GM18526 (cell line): Measurements from ENCODE around the gene LCN1.
"Not testable (repeated sequence)": the region's sequence is repeated elsewhere in the genome, so short reads cannot be mapped to it uniquely, and the experiment has no call there.

Source experiments
- POLR2A ChIP-seq: IDR thresholded peaks from 3 replicates; pipeline ENCODE4 v1.6.1; 2011; ENCODE audit not compliant: insufficient read length; ENCODE audit errors: extremely low read depth

Gene LCN1

GRCh38 chr9:135545646-135546176 is 24.5 kb downstream of the LCN1 start, which contains the start of gene OBP2A:
OBP2A (plus strand) TSS chr9:135546126; CDS start chr9:135546181, 55 bp downstream.
- not testable (repeated sequence) for TF ChIP-seq POLR2A

- no peak for TF ChIP-seq POLR2A
Measured at GRCh38 chr9:135547756-135548736, 26.8 kb downstream of the LCN1 start.

GRCh38 chr9:135550344-135550918 is 29.2 kb downstream of the LCN1 start:
- TF ChIP-seq POLR2A: no peak

DNA sequence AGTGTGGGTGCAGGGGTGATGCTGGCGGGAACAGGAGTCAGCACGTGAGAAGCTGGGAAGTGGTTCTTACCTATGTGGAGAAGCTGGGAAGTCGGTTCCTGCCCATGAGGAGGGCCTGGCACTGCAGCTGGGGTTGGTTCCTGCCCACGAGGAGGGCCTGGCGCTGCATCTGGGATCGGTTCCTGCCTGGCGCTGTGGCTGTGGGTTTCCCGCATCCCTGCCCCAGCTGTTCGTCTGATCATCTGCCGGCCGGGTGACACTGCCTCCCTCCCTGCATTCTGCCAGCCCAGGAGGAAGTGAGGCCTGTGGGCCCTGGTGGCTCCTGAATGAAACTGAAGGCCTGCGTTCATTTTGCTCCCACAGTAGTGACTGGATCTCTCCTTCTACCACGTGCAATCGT is 29.8 kb downstream of the LCN1 start:
- no peak for TF ChIP-seq POLR2A

GRCh38 chr9:135551456-135551855 is 30.2 kb downstream of the LCN1 start:
- TF ChIP-seq POLR2A: no peak

GRCh38 chr9:135552021-135552697 is 30.9 kb downstream of the LCN1 start:
- no peak for TF ChIP-seq POLR2A

GRCh38 chr9:135552698-135553171 is 31.5 kb downstream of the LCN1 start:
- no peak for TF ChIP-seq POLR2A

DNA sequence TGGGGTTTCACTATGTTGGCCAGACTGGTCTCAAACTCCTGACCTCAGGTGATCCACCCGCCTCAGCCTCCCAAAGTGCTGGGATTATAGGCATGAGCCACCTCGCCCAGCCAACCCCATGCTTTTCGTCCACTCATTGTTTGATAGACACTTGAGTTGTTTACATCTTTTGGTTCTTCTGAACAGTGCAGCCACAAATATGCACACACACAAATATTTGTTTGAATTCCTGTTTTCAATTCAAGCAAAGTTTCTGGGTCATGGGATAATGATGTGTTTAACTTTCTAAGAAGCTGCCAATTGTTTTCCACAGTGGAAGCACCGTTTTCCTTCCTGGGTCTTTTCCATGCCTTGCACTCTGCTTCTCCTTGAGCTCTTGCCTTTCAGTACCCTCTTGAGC is 33.5 kb downstream of the LCN1 start:
- TF ChIP-seq POLR2A: no peak

DNA sequence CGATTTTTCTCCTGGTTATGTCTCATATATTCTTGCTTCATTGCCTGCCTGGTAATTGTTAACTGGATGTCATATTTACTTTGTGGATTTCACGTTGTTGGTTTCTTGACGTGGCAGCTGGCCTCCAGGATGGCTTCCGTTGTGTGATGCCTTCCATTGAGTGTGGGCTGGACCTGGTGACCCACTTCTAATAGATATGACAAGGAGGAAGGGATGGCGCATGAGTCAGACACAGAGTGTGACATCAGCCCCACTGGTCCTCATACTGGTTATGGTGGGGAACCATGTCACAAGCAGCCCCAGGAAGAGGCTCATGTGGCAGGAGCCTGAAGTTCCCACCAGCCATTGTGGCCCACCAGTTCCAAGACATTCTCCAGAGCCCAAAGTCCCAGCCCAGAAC is 34.0 kb downstream of the LCN1 start:
- no peak for TF ChIP-seq POLR2A

DNA sequence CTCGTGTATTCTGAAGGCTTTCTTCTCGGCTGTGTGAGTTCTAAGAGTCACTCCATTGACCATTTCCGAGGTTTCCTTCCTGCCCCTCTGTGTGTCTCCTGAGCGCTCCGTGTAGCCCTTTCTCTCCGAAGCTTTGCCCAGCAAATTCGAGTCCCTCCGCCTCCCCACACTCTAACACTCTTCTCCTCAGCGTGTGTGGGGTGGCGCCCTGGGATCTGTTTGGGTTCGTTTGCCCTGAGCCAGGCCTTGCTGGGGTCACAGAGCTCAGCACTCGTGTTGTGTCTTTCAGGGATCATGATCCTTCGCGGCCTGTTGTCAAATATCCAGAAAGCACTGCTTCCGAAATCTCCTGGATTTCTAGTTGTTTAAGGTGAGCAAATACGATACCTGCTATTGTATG is 34.7 kb downstream of the LCN1 start:
- TF ChIP-seq POLR2A: no peak

- TF ChIP-seq POLR2A: no peak
Measured at GRCh38 chr9:135559606-135560005, 38.4 kb downstream of the LCN1 start.

DNA sequence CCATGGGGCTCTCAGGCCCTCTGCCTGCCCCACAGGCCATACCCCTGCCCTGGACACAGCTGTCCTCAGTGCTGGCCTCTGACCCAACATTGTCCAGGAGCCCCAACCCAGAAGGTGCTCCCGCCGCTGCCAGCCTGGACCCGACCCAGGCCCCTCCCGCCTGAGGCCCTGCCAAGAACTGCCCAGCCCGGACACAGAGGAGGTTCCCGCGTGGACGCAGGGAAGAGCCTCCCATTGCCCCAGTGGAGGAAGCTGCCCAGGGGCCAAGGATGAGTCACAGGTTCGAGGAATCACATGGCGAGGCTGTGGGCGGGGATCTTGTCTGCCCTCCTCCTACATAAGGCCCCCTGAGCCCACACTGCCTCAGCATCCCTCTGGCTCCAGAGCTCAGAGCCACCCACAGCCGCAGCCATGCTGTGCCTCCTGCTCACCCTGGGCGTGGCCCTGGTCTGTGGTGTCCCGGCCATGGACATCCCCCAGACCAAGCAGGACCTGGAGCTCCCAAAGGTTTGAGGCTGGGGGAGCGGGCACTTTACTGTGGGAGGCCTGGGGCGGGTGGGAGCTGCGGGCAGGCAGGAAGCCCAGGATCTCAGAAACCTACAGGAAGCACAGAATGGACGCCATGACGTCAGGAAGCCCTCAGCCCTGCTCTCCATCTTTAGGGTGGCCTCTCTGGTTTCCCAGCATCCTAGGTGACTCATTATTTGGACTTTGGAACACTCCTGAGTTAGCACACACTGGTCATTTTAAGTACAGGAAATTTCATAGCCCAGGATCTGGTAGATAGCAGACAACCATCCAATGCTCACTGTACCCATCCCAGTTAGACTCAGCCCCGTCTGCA is 40.4 kb downstream of the LCN1 start, which contains the start of gene PAEP:
PAEP (plus strand) TSS at position 366 of the 844 bp plus-strand sequence.
- no peak for TF ChIP-seq POLR2A

DNA sequence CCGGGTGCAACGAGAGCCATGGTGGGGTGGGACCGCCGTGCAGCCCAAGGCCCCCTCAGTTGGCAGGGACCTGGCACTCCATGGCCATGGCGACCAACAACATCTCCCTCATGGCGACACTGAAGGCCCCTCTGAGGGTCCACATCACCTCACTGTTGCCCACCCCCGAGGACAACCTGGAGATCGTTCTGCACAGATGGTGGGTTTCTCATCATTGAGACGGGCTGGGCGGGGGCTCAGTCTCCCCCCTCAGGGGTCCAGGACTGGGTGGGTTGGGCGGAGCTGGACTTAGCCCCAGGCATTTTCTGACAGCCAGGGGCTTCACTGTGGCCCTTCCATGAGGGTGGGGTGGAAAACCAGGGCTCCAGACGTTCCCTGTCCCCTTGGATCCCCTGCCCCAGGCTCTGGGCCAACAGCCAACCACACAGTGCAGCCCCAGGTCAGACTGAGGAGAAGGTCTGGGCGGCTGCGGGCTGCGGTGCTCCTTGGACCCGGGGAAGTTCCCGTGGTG is 41.0 kb downstream of the LCN1 start:
- no peak for TF ChIP-seq POLR2A

DNA sequence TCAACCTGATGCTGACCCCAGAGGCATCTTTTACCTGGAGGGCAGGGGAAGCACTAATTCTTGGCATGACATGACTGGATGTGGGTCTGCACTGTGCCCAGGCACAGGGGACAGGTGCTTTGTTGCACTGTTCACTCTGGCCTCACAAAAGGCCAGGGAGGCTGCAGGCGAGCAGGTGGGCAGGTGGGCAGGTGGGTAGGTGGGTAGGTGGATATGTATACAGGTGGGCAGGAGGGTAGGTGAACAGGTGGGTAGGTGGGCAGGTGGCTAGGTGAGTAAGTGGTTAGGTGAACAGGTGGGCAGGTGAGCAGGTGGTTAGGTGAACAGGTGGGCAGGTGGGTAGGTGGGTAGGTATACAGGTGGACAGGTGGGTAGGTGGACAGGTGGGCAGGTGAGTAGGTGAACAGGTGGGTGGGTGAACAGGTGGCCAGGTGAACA is 41.8 kb downstream of the LCN1 start:
- no peak for TF ChIP-seq POLR2A
